Renal cortical epithelial cell (primary cell): ENCODE measurements around the gene SLC1A3. TPM values are rescaled to one million over a fixed set of nuclear protein-coding genes. Genes with fewer than 3 reads are reported as not detected.
A peak's percentile ranks its signal among the peaks of the same experiment; 100 is the strongest.
"Not testable (repeated sequence)": the region's sequence is repeated elsewhere in the genome, so short reads cannot be mapped to it uniquely, and the experiment has no call there.

ENCODE experiments used
- DNase-seq: peaks from one replicate; pipeline ENCODE4 v3.0.0-alpha.2; 2011; ENCODE audit warnings: low read depth
- total RNA-seq: library from RNA; depleted of rRNA; stranded (reverse); fragments of >200 nt; gene quantifications from 2 replicates; pipeline ENCODE4 v1.2.3, GENCODE V29; 2014

The SLC1A3 gene
- total RNA-seq, 1 donor from 2014 or later, result 1.7 TPM

GRCh38 chr5:36630201-36631145, 24.1 kb downstream of the SLC1A3 start:
- DNase-seq, result no peak

GRCh38 chr5:36631154-36631553, 24.7 kb downstream of the SLC1A3 start:
- DNase-seq, result no peak

GRCh38 chr5:36631620-36632362, 25.4 kb downstream of the SLC1A3 start:
- no peak for DNase-seq

GRCh38 chr5:36632363-36632664, 25.9 kb downstream of the SLC1A3 start:
- DNase-seq, result no peak

GRCh38 chr5:36635721-36636390, 29.4 kb downstream of the SLC1A3 start:
- DNase-seq, result no peak

GRCh38 chr5:36637101-36637500, 30.7 kb downstream of the SLC1A3 start:
- DNase-seq, result no peak

- DNase-seq, result no peak
Observed at GRCh38 chr5:36637516-36637915, 31.1 kb downstream of the SLC1A3 start.

GRCh38 chr5:36638056-36638455, 31.6 kb downstream of the SLC1A3 start:
- DNase-seq, result no peak

GRCh38 chr5:36640949-36641348, 34.5 kb downstream of the SLC1A3 start:
- no peak for DNase-seq

- DNase-seq, result no peak
Observed at GRCh38 chr5:36641431-36641830, 35.0 kb downstream of the SLC1A3 start.

- no peak for DNase-seq
Observed at GRCh38 chr5:36642089-36642488, 35.7 kb downstream of the SLC1A3 start.

GRCh38 chr5:36643162-36643561, 36.8 kb downstream of the SLC1A3 start:
- DNase-seq, result no peak

- not testable (repeated sequence) for DNase-seq
Observed at GRCh38 chr5:36643841-36644240, 37.4 kb downstream of the SLC1A3 start.

GRCh38 chr5:36644727-36645126, 38.3 kb downstream of the SLC1A3 start:
- DNase-seq, result peak; percentile 26

- DNase-seq, result no peak
Observed at GRCh38 chr5:36646100-36646499, 39.7 kb downstream of the SLC1A3 start.

GRCh38 chr5:36646507-36647023, 40.2 kb downstream of the SLC1A3 start:
- DNase-seq, result peak; percentile 73

- no peak for DNase-seq
Observed at GRCh38 chr5:36647046-36647445, 40.6 kb downstream of the SLC1A3 start.

GRCh38 chr5:36648426-36648825, 42.0 kb downstream of the SLC1A3 start:
- no peak for DNase-seq

GRCh38 chr5:36651761-36652685, 45.6 kb downstream of the SLC1A3 start:
- DNase-seq, result no peak

- no peak for DNase-seq
Observed at GRCh38 chr5:36653044-36653705, 46.8 kb downstream of the SLC1A3 start.

GRCh38 chr5:36654564-36654963, 48.2 kb downstream of the SLC1A3 start:
- DNase-seq, result no peak
